Fibroblast of the conjunctiva (primary cell): ENCODE measurements around the gene TSC22D3.
"Not testable (repeated sequence)": the region's sequence is repeated elsewhere in the genome, so short reads cannot be mapped to it uniquely, and the experiment has no call there.

Experiments
- DNase-seq: peaks from one replicate; pipeline ENCODE4 v3.0.0-alpha.2; 2010; ENCODE audit warnings: low read depth

TSC22D3 gene

DNA sequence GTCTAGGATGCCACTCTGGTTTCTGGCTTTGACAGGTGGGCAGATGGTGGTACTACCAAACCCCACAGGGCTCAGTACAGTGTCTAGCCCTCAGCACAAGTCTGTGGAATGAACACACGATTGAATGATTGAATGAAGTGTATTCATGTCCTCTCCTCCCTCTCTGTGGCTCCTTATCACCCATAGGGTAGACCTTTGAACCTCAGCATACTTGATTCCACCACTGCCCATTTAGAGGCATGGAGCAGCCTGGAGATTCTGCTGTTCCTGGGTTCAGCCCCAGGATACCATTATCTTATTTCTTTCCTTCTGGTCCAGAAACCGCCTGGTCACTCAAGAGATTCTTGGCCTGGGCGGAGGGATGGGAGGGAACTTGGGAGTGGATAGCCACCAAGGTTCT is 93.3 kb downstream of the TSC22D3 start:
- DNase-seq, result no peak

DNA sequence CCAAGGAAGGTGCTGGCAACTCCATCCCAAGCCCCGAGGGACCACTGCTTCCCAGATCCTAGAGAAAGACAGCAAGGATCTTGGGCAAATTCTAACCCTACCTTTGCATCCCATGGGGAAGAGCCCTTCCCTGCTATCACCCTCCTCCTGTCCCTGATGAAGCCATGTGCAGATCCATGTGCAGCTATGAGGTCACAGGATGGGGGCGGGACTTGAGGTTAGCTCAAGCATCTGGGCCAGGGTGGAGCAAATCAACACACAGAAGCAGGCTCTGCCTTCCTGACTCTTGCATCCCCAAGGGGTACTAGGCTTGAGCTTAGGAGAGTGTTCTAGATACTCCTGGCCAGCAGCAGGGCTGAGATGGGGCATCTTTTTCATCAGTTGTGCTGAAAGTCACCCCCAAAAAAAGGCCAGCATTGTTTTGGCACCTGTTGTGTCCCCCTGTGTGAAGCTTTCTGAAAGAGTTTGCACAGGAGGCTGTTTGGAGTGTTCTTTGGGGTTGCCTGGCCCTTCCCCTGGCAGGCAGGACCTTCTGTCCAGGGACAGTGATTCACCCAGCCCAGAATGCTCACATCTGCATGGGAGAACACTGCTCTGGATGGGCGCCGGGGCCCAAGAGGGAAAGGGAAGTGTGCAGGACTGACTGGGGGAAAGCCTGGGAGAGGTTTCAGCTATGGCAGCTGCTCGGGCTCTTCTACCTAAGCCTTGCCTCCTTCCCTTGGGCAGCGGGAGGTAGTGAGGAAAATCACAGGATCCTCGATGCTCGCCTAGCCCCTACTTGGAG is 96.4 kb downstream of the TSC22D3 start:
- peak; percentile 78 for DNase-seq

DNA sequence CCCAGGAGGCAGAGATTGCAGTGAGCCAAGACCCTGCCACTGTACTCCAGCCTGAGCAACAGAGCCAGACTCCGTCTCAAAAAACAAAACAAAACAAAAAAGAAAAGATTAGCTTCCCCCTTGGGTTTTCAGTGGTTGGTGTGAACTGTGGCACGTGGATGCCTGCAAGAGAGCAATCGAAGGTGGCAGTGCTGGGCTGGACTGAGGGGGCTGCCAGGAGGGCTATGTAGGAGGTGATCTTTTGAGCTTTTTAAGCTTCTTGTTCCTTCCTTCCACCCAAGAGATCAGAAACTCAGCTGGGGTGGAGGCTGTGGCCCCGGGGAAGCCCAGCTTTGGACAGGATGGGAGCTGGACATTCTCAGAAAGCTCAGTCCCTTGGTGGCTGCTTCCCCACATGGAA is 97.7 kb downstream of the TSC22D3 start:
- no peak for DNase-seq

DNA sequence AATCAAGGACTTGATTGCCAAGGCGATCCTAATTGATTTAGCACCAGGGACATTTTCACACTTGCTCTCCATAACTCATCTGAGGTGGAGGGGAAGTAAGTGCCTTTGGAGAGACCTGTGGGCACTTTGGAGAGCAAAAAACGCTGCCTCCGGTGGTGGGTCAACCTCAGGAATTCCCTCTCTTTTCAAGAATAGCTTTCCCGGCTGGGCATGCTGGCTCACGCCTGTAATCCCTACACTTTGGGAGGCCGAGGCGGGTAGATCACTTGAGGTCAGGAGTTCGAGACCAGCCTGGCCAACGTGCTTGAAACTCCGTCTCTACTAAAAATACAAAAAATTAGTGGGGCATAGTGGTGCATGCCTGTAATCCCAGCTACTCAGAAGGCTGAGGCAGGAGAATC is 98.1 kb downstream of the TSC22D3 start:
- DNase-seq, result no peak

DNA sequence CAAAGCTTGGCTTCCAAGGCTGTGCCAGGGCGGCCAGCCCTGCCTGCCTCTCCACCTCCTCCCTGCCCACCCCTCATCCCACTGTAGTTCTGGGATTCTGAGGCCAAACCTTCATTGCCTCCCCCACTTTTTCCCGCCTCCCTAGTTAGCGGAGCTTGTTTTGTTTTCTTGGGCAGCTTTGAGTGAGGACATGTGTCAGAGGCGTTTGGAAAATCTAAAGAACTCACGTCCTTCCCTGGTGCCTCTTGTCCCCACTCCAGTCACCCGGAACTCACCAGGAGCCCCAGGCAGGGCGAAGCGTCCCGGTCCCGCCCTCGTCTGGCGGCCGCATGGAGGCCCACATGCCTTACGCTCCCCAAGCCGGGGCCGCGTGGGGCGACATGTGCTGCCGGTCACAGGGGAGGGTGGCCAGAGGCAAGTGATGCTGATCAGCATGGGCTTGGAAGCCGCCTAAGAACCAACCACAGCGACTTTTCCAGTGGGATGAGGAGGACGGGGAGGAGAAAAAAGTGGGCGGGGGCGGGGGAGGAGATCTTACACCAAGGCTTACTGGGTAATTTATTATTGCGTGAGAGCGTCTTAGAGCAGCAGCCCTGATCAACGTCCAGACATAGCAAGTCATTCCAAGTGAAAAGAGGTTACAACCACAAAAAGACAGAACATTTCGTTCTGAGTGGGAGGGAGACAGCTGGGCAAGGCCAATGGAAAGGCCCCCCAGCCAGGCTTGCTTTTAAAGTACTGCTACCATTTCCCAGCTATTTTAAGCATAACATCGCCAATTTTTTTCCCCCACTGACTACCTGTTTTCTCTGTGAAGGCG is 98.8 kb downstream of the TSC22D3 start:
- peak; percentile 93 for DNase-seq

DNA sequence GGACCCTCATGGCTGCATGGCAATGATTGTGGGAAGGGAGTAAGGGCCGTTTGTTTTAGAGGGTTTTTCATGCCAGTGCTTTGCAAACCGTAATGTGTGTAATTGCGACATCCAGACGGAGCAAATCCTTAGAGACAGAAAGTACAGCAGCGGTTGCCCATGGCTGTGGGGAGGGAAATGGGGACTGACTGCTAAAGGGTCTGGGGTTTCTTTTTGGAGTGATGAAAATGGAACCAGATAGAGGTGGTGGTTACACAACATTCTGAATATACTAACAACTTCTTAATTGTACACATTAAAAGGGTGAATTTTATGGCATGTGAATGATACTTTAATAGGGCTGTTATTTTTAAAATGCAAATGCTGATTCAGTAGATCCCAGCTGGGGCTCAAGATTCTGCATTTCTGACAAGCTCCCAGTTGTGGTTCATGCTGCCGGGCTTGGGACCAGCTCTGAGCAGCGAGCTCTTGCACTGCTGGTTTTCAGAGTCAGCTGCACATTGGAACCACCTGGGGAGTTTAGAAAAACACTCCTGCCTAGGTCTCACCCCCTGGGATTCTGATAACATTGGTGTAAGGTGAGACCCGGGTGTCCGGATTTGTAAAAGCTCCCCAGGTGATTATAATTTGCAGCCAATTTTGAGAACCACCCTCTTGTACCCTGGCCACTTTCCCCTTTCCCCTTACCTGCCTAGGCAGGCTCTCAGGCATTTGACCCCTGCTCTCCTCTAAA is 99.6 kb downstream of the TSC22D3 start:
- peak; percentile 53 for DNase-seq

DNA sequence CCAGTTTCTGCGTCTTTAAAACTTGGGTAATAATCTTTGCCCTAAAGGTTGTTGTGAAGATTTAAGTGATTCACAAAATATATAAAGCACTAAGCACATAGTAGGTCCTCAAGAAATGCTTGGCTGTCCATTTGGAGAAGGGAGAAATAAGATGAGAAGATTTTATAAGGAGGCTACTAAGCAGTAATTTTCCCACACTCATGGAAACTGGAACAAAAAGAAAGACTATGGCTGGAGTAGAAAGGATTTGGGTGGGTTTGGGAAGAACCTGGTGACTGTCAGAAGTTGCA is 100.3 kb downstream of the TSC22D3 start:
- no peak for DNase-seq

DNA sequence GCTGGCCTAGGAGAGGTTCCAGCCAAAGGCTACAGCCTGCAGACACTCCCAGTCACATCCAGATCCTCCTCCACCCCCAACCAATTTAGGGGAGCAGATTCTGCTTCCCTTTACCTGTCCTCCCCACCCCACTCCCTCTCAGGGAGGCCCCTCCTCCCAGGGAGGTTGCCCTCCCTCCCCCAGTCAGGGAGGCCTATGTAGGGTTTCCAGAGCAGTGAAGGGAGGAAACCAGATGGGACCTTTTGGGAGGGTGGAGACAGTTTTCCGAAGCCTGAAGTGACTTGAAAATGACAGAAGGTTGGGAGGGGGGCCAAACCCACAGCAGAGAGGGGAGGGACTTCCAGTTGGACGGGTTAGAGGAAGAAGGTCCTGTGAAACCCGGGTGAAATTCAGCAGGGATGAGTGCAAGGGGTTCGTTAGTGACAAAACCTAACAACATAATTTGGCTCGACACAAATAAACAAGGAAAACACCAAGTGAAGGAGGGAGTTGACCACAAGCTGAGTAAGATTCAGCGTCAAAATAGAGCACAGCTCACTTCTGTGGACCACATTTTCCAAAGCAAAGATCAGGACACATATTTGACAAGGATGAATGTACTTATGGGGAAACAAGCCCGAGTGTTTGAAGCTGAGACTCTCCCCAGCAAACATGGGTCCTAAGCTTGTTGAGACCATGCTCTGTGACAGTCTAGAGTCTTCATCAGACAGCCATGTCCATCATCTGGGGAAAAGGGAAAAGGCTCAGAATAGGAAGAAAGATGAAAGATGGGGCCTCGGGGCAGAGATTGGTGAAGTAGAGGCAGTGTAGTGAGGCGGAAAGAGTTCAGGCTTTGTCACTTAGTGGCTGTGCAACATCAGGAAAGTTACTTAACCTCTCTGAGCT is 100.9 kb downstream of the TSC22D3 start:
- peak; percentile 87 for DNase-seq

DNA sequence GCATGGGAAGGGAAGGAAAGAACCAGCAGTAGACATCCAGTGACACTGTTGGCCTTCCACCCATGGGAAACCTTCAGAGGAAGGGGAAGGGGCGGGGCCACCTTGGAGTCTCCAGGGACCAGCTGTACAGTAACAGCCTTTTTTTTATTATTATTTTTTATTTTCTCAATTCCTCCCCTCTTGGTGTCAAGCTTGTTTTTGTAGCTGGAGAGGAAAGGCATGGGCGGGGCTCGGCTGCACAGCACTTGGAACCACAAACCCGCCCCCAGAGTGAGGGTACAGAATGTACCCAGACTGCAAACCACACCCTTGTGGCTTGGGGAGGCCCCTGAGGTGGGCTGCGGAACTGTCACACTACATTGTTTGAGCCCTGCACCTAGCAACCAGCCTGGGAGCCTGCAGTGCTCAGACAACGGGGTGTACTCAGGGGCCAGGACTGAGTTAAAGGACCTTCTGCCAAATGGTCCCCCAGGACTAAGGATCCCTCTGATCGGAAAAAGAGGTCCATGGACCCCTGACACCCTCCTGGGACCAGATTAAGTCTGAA is 101.6 kb downstream of the TSC22D3 start:
- DNase-seq, result peak; percentile 89

DNA sequence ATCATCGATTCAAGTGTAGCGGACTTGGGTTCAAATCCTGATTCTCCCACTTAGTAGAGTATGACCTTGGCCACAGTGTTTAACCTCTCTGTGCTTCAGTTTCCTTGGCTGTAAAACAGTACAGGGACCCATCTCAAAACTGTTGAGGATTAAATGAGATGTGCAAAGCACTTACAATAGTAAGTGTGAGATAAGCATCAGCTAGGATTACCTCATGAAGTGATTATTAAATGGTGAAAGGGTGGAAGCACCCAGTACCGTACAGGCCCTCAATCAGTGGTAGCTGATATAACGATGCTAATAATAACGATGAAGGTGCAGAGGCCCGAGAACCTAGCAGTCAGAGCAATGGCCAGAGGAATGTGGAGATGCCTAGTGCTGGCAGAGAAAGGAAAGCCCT is 102.2 kb downstream of the TSC22D3 start:
- no peak for DNase-seq

DNA sequence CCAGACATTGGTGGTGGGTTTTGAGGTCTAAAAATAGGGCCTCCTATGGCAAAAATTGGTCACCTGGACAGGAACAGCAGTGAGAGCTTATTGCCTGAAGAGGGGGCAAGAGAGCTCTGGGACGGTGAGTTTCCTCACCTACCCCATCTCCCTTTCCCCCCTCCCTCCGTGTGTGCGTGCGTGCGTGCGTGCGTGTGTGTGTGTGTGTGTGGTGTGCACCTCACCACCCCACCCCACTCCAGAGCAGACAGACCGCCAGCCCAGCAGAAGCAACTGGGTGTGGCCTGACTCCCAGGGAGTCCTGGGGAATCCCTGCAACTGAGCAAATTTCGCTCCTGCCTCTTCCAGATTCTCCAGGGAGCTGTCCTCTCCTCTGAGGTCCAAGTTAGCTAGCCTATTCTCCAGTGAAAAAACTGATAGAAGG is 102.6 kb downstream of the TSC22D3 start:
- peak; percentile 64 for DNase-seq

DNA sequence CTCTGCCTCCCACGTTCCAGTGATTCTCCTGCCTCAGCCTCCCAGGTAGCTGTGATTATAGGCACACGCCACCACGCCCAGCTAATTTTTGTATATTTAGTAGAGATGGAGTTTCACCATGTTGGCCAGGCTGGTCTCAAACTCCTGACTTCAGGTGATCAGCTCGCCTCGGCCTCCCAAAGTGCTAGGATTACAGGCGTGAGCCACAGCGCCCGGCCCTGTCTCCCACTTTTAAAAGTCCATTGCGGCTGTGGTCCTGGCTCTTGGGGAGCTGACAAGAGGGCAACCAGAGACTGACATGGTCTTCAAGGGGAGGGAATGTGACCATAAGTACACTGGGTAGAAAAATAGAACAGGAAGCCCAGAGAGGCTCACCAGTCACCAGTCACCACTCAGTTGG is 104.3 kb downstream of the TSC22D3 start:
- not testable (repeated sequence) for DNase-seq

DNA sequence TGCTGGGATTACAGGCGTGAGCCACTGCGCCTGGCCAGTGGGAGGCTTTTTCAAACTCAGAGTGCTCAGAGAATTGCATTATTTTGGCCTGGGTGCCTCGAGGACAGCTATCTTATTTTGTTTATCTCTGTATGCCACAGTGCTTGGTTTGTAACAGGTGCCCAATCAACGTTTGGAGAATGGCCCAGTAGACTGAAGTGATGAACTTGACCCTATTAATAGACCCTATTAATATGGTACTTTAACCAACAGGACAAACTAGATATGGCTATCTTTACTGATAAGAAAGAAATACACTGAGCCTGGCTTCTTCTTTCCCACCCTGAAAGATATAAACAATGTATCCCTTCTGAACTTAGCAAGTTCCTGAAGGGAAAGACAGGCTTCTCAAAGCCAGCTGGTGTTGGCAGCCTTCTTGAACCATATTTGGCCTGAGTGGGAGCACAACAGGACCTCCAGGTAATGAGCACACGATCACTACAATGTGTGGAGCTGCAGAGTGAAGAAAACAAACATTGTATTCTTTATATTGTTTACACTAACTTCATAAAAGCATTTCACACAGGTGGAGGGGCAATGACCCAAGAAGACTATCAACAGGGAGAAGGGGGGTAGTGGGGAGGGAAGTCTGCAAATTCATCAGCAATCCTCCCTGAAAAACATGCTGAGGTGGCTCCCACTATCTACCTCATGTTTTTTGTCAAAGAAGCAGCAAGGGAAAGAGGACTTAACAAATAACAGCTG is 105.5 kb downstream of the TSC22D3 start:
- no peak for DNase-seq

DNA sequence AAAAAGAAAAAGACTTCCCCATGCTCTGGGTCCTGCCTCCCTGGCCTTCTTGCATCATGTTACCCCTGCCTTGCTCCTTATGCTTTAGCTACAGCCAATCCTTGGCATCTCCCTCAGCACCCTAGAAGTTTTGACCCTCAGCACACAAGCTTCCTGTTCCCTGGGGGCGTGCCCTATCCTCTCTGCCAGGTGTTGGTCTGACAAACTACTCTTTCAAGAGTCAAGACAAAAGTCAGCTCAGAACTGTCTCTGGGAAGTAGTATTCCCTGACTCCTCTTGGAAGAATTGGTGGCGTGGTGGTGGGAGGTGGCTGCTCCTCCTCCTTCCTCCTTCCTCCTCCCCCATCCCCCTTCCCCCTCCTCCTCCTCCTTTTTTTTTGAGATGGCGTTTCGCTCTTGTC is 106.3 kb downstream of the TSC22D3 start:
- no peak for DNase-seq

DNA sequence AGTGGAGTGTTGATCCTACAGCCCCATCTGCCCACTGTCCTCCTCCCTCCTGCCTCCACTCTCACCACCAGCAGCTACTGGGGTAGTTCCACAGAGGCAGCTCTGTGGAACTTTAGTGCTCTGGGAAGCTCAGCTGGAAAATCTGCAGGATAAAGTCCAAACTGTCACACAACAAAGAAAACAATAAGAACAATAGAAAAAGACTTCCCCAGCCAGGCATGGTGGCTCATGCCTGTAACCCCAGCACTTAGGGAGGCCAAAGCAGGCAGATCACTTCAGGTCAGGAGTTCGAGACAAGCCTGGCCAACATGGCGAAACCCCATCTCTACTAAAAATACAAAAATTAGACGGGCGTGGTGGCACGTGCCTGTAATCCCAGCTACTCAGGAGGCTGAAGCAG is 106.9 kb downstream of the TSC22D3 start:
- DNase-seq, result not testable (repeated sequence)

DNA sequence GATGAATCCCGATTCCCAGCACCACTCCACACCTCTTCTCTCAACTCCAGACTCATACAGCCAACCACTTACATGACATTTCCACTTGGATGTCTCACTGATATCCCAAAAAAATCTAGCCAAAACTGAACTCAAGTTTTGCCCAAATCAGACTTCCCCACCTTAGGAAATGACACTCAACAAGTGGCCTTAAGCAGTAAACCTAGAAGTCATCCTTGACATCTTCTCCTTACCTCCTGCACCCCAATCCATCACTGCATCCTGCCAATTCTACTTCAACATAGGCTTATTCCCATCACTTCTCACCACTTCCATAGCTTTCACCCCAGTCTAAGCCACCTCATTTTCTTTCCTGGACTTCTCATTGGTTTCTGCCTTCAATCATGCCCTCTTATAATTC is 108.2 kb downstream of the TSC22D3 start:
- no peak for DNase-seq

DNA sequence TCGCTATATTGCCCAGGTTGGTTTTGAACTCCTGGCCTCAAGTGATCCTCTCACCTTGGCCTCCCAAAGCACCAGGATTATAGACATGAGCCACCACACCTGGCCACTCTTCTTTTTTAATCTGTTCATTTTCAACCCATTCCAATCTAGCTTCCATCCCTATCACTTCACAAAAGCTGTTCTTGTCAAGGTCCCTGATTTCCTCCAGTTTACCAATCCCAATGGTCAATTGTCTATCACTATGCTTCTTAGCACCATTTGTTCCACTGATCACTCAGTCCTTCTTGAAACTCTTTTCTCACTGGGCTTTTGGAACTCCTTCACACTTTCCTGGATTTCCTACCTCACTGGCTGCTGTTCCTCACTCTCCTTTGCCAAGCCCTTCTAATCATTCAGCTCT is 108.7 kb downstream of the TSC22D3 start:
- DNase-seq, result no peak
